DOHH2 (cell line): ENCODE data around the gene ST14.

Experiments
- EZH2phosphoT487 ChIP-seq: fragments of 200-600 bp; sonication (generic); IDR thresholded peaks from 2 replicates; pipeline ENCODE4 v1.6.1; 2017; ENCODE audit warnings: borderline replicate concordance, mild to moderate bottlenecking, antibody characterized with exemption, low read length, moderate library complexity, mixed read lengths
- TF ChIP-seq, protein P1 (sequence below): fragments of 200-600 bp; sonication (generic); IDR thresholded peaks from one replicate; pipeline ENCODE4 v1.5.1; 2014; ENCODE audit warnings: antibody characterized with exemption, mild to moderate bottlenecking, low read depth, low read length; ENCODE audit not compliant: poor library complexity, severe bottlenecking

GRCh38 chr11:130237282-130238006, 77.9 kb downstream of the ST14 start:
- TF ChIP-seq, protein P1, sequence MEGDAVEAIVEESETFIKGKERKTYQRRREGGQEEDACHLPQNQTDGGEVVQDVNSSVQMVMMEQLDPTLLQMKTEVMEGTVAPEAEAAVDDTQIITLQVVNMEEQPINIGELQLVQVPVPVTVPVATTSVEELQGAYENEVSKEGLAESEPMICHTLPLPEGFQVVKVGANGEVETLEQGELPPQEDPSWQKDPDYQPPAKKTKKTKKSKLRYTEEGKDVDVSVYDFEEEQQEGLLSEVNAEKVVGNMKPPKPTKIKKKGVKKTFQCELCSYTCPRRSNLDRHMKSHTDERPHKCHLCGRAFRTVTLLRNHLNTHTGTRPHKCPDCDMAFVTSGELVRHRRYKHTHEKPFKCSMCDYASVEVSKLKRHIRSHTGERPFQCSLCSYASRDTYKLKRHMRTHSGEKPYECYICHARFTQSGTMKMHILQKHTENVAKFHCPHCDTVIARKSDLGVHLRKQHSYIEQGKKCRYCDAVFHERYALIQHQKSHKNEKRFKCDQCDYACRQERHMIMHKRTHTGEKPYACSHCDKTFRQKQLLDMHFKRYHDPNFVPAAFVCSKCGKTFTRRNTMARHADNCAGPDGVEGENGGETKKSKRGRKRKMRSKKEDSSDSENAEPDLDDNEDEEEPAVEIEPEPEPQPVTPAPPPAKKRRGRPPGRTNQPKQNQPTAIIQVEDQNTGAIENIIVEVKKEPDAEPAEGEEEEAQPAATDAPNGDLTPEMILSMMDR, result no peak
- TF ChIP-seq EZH2phosphoT487, result no peak
